IgD-negative memory B cell (primary cell): ENCODE measurements around the gene KRTAP12-1. TPM values are rescaled to one million over a fixed set of nuclear protein-coding genes. Genes with fewer than 3 reads are reported as not detected.
"Not testable (repeated sequence)": the region's sequence is repeated elsewhere in the genome, so short reads cannot be mapped to it uniquely, and the experiment has no call there.

ENCODE experiments used
- H3K27ac Mint-ChIP-seq, 3 donors: one replicate each; pipeline ENCODE4 v1.8.0; 2020 to 2022; ENCODE audit warnings: mild to moderate bottlenecking in 3 of 3, mixed read lengths in 3 of 3, moderate library complexity in 1 of 3
- H3K27me3 Mint-ChIP-seq: one replicate; pipeline ENCODE4 v1.8.0; 2021; ENCODE audit warnings: mixed read lengths
- H3K36me3 Mint-ChIP-seq: one replicate; pipeline ENCODE4 v1.8.0; 2020; ENCODE audit warnings: mild to moderate bottlenecking, mixed read lengths
- H3K4me1 Mint-ChIP-seq, 3 donors: one replicate each; pipeline ENCODE4 v1.8.0; 2020 to 2022; ENCODE audit warnings: mixed read lengths in 3 of 3, mild to moderate bottlenecking in 1 of 3
- H3K4me3 Mint-ChIP-seq, 4 donors: one replicate each; pipeline ENCODE4 v1.8.0; 2020 to 2022; ENCODE audit warnings: mild to moderate bottlenecking in 4 of 4, mixed read lengths in 4 of 4, moderate library complexity in 3 of 4
- H3K9me3 Mint-ChIP-seq, 3 donors: one replicate each; pipeline ENCODE4 v1.8.0; 2020 to 2021; ENCODE audit warnings: mixed read lengths in 3 of 3, mild to moderate bottlenecking in 1 of 3
- polyA plus RNA-seq: library from polyadenylated mRNA; unstranded; fragments of 300-500 nt; fragmentation: Illumina TruSeq; gene quantifications from one replicate; pipeline ENCODE4 v1.2.3, GENCODE V29; 2021

KRTAP12-1 gene
- polyA plus RNA-seq, 1 donor from 2014 or later: not detected

DNA sequence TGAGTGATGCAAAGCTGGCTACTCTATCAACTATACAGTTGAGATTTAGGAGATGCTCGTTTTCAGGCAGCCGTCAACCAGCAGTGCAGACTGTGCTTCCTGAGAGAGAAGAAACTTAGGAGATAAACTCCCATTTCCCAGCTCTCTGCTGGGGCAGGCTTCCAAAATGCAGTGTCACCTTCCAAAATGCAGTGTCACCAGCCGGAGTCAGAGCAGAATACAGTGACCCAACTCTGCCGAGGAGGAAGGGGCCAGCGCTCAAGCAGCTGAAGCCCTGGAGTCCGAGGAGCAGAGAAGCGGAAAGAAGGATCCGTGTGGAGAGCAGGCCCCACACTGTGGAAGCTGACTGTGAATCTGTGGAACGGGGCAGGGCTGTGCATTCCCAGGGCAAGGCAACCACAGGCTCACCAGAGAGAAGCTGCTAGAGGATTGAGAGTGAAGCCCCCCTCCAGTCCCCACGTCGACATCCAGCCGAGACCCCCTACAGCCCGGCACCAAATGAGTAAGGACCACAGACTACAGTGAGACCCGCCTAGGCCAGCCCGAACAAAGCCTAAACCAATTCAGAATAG is 703 bp upstream of the KRTAP12-1 start:
- Mint-ChIP-seq H3K4me3 (peak overlapping the region in 1 of 4 donors; percentile 30), H3K4me1 (peaks cover 0 to 2% (median 0%) of the 10 kb centered on the region in 3 donors)

DNA sequence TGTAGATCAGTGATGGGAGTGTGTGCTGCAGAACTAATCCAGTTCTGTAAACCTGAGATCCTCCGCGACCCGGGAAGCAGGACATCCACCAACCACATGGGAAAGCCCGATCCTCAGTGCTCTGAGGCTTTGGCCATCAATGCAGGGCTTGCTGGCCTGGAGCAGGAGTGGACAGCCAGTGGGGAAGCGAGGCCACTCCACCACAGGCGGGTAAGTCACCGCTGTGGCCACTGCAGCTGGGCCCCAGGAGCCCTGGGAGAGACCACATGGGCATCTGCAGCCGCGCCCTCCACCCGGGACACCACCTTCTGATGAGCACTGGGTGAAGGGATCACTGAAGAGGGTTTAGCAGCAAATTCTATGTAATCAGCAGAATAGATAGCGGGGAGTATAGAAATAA is 811 bp downstream of the KRTAP12-1 start:
- H3K36me3 Mint-ChIP-seq: no peaks in the 10 kb centered on the region
- no peak overlapping the region for H3K4me3 Mint-ChIP-seq
- H3K4me1 Mint-ChIP-seq: peaks cover 0 to 2% (median 0%) of the 10 kb centered on the region in 3 donors
- H3K9me3 Mint-ChIP-seq: peaks cover 0 to 2% (median 0%) of the 10 kb centered on the region in 3 donors
- no peak overlapping the region for H3K27ac Mint-ChIP-seq
- peaks cover 16% of the 10 kb centered on the region for H3K27me3 Mint-ChIP-seq

More for the DNA sequence above, 703 bp upstream of the KRTAP12-1 start:
- H3K9me3 Mint-ChIP-seq: peaks cover 0 to 2% (median 0%) of the 10 kb centered on the region in 3 donors
- H3K36me3 Mint-ChIP-seq: no peaks in the 10 kb centered on the region
- no peak overlapping the region for H3K27ac Mint-ChIP-seq
- peaks cover 23% of the 10 kb centered on the region for H3K27me3 Mint-ChIP-seq

DNA sequence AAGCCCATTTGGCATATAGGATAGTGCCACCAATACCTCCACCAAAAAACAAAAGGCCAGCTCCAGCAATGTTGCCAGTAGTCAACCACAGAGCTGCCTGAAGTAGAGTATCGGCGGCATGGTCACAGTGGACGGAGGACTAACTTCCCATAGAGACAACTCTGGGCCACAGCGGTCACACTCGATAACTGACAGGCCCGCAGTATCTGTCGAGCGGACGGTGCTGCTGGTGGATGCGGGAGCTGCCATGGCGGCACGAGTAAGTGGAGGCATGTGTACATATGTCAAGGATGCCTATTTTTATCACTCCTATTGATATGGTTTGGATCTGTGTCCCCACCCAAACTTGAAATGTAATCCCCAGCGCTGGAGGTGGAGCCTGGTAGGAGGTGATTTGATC is 4.1 kb downstream of the KRTAP12-1 start:
- no peak overlapping the region for H3K4me3 Mint-ChIP-seq
- H3K9me3 Mint-ChIP-seq: peaks cover 3 to 13% (median 13%) of the 10 kb centered on the region in 3 donors
- no peaks in the 10 kb centered on the region for H3K4me1 Mint-ChIP-seq
- H3K27ac Mint-ChIP-seq: no peak overlapping the region
- H3K27me3 Mint-ChIP-seq: peaks cover 12% of the 10 kb centered on the region
- H3K36me3 Mint-ChIP-seq: peaks cover 2% of the 10 kb centered on the region

DNA sequence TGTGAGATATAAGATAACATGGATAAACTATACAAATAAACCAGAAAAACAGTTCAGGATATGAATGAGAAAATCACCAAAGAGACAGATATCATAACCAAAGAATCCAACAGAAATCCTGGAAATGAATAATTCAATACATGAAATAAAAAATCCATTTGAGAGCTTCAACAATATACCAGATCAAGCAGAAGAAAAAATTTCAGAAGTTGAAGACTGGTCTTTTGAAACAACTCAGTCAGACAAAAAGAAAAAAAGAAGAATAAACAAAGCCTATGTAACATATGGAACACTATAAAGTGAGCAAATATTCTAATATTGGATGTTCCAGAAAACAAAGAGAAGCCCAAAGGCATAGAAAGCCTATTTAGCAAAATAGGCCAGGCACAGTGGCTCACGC is 10.1 kb downstream of the KRTAP12-1 start:
- H3K27ac Mint-ChIP-seq: peak overlapping the region in 1 of 3 donors; percentile 59
- H3K9me3 Mint-ChIP-seq: peaks cover 2 to 33% (median 27%) of the 10 kb centered on the region in 3 donors
- no peak overlapping the region for H3K4me3 Mint-ChIP-seq
- peaks cover 16% of the 10 kb centered on the region for H3K27me3 Mint-ChIP-seq
- peaks cover 4% of the 10 kb centered on the region for H3K36me3 Mint-ChIP-seq
- no peaks in the 10 kb centered on the region for H3K4me1 Mint-ChIP-seq

DNA sequence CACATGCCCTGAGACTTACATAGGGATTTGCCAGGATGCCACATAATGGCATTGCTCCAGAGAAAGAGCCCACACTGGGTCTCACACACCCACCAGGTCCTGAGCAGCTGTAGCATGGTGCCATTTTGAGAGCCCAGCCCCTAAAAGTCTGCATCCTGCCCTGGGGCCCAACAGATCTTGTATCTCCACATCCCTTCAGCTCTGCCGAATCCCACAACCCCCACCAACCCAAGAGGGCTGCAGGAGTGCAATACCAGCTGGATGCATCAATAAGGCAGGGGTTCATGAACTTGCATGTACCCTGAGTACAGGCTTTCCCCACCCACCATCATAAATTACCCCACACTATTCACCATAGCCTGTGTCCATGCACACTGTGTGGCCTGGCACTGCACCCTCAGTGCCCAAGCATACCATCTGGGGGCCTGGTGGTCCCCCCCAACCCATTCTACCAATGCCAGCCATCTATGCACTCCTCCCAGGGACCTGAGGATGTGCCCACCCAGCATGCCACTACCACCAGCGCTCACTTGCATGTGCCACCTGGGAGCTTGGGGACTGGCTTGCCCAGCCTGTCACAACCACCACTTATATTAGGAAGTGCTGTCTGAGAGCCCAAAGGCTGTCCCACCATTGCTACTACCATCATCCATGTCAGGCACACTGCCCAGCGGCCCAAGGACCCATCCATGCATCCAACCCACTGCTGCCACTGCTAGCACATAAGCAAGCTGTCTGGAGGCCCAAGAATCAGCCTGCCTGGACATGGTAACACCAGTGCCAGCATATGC is 11.1 kb downstream of the KRTAP12-1 start:
- Mint-ChIP-seq H3K27me3 (peaks cover 12% of the 10 kb centered on the region), H3K27ac (peak overlapping the region in 1 of 3 donors; percentile 47), H3K4me1 (no peaks in the 10 kb centered on the region), H3K4me3 (no peak overlapping the region), H3K36me3 (peaks cover 4% of the 10 kb centered on the region), H3K9me3 (peaks cover 2 to 35% (median 27%) of the 10 kb centered on the region in 3 donors)

DNA sequence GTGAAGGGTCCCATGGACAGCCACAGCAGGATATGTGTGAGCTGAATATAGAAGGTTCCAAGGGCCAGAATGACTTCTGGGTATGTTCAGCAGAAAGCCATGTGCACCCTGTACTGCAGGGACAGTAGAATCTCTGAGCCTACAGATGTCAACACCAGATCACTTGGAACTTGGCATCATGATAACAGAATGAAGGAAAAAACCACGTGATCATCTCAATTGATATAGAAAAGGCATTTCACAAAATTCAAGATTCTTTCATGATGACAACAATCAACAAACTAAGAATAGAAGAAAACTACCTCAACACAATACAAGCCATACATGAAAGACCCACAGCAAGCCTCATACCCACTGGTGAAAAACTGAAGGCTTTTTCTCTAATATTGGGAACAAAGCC is 14.4 kb downstream of the KRTAP12-1 start:
- Mint-ChIP-seq H3K9me3 (peaks cover 2 to 26% (median 16%) of the 10 kb centered on the region in 3 donors), H3K4me1 (no peaks in the 10 kb centered on the region), H3K27ac (no peak overlapping the region), H3K36me3 (peaks cover 1% of the 10 kb centered on the region), H3K4me3 (no peak overlapping the region), H3K27me3 (peaks cover 18% of the 10 kb centered on the region)

DNA sequence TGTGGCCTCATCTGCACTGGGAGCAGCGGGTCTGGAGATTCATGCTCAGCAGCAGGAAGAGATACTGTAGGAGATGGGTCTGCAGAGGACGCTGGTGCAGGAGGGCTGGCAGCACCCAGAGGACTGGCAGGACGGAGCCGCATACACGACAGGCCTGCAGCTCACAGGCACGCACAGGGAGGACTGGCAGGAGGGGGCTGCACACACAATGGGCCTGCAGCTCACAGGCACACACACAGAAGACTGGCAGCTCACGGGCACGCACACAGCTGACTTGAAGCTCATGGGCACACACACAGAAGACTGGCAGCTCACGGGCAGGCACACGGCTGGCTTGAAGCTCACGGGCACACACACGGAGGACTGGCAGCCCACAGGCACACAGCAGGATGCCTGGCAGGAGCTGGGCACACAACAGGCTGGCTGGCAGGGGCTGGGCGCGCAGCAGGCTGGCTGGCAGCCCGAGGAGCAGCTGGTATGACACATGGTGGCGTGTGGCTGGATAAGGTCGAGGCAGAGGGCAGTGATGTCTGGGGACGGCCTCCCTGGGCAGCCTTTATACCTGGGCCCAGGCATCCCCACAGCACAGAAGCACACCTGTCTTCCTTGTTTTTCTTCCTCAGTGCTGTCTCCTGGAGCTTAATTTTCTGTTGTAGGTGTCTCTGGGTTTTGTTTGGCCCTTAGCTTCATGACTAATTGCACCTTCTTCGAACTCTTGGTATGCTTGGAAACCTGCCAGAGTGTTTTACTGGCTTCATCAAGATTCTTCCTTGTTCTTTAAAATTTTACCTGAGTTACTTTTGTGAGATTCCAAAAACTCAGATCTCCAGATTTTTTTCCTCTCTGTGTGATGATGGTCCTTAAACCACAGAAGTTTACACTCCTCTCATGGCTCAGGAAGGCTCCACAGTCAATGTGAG is 15.3 kb downstream of the KRTAP12-1 start, which contains the start of gene KRTAP12-2:
Gene KRTAP12-2 (minus strand): TSS at position 527 of the 920 bp plus-strand sequence. CDS start 41 bp downstream, at position 486.
- Mint-ChIP-seq H3K27ac (no peak within 1 kb of the TSS), H3K4me3 (no peak within 1 kb of the TSS), H3K4me1 (no peaks in the 10 kb centered on the region), H3K27me3 (peaks cover 18% of the 10 kb centered on the region), H3K36me3 (peaks cover 1% of the 10 kb centered on the region), H3K9me3 (peaks cover 4 to 22% (median 14%) of the 10 kb centered on the region in 3 donors)

DNA sequence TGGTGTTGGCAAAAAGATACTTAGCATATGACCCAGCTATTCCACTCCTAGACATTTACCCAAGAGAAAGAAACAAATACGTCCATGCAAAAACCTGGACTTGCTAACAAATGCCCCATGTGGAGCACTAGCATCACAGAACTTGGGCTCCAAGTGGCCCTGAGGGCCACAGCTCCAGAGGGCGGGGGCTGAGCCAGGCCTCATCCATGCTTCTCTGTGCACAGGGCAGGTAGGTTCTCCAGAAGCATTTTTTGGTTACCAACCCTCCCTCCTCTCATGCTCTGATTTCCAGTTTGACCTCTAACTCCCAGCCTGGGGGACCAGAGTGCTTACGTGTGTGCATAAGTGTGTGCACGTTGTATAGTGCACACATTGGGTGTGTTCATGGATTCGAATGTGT is 17.3 kb downstream of the KRTAP12-1 start:
- peaks cover 5 to 13% (median 10%) of the 10 kb centered on the region in 3 donors for H3K9me3 Mint-ChIP-seq

DNA sequence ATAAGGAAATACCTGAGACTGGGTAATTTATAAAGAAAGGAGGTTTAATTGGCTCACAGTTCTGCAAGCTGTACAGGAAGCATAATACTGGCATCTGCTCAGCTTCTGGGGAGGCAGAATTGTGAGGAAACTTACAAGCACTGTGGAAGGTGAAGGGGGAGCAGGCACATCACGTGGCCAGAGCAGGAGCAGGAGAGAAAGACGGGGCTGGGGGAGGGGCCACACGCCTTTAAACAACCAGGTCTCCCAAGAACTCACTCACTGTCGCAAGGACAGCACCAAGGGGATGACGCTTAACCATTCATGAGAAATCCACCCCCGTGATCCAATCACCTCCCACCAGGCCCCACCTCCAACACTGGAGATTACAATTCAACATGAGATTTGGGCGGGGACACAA is 20.4 kb downstream of the KRTAP12-1 start:
- H3K27ac Mint-ChIP-seq, H3K36me3 Mint-ChIP-seq: not testable (repeated sequence)
- Mint-ChIP-seq H3K9me3 (peaks cover 8 to 18% (median 15%) of the 10 kb centered on the region in 3 donors), H3K27me3 (peaks cover 26% of the 10 kb centered on the region), H3K4me3 (peak overlapping the region in 1 of 4 donors; percentile 30), H3K4me1 (peaks cover 8 to 12% (median 10%) of the 10 kb centered on the region in 3 donors)

More for the DNA sequence above, 17.3 kb downstream of the KRTAP12-1 start:
- Mint-ChIP-seq H3K4me1 (no peaks in the 10 kb centered on the region), H3K27me3 (peaks cover 18% of the 10 kb centered on the region), H3K4me3 (no peak overlapping the region), H3K36me3 (no peaks in the 10 kb centered on the region), H3K27ac (no peak overlapping the region)

DNA sequence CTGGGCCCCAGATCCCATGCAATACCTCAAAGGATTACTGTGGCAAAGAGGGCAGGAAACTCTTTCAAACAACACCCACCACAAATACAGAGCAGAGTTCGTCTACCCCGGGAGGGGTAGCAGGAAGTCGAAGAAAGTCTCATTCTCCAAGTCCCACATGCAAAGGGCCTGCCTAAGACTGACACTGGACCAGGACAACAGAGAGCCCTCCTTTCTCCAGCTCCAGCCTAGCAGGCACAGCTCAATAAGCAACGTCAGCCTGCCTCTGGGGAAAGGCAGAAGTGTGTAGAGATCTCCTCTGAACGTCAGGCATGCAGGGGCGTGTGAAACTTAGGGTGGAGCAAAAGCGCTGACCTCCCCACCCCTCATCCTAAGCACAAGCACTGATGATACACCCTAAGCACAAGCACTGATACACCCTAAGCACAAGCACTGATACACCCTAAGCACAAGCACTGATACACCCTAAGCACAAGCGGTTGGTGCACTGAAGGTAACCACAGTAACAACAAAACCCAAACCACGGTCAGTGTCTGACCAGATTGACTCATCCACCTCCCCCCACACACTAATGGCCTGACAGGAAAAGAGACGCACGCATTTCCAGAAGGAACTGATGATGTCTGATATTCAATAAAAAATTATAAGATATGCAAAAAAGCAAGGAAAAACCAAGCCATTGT is 22.9 kb downstream of the KRTAP12-1 start:
- Mint-ChIP-seq H3K4me1 (peaks cover 8 to 12% (median 10%) of the 10 kb centered on the region in 3 donors), H3K36me3 (peaks cover 5% of the 10 kb centered on the region), H3K4me3 (peak overlapping the region in 1 of 4 donors; percentile 27), H3K27ac (peak overlapping the region in 1 of 3 donors; percentile 43), H3K9me3 (peaks cover 8 to 23% (median 20%) of the 10 kb centered on the region in 3 donors), H3K27me3 (peaks cover 20% of the 10 kb centered on the region)

DNA sequence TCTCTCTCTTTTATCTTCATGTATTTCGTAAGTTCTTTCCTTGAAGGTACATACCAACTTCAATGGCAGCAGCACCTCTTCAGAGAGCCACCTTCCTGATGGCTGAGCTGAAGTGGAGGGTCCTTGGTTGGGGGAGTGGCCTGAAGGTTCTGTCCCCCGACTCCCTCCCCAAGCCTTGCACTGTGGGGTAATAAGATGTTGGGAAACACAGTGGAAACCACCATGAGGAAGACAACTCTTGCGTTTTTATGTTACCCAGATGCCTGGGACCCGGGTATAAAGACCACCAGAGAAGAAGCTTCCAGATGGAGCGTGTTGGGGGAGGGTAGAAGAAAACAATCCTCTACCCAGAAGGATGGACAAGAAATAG is 23.4 kb downstream of the KRTAP12-1 start:
- H3K27me3 Mint-ChIP-seq: peaks cover 20% of the 10 kb centered on the region
- H3K27ac Mint-ChIP-seq: peak overlapping the region in 1 of 3 donors; percentile 43
- H3K36me3 Mint-ChIP-seq: peaks cover 5% of the 10 kb centered on the region
- H3K9me3 Mint-ChIP-seq: peaks cover 7 to 25% (median 17%) of the 10 kb centered on the region in 3 donors
- peak overlapping the region in 1 of 4 donors; percentile 27 for H3K4me3 Mint-ChIP-seq
- peaks cover 8 to 12% (median 10%) of the 10 kb centered on the region in 3 donors for H3K4me1 Mint-ChIP-seq

DNA sequence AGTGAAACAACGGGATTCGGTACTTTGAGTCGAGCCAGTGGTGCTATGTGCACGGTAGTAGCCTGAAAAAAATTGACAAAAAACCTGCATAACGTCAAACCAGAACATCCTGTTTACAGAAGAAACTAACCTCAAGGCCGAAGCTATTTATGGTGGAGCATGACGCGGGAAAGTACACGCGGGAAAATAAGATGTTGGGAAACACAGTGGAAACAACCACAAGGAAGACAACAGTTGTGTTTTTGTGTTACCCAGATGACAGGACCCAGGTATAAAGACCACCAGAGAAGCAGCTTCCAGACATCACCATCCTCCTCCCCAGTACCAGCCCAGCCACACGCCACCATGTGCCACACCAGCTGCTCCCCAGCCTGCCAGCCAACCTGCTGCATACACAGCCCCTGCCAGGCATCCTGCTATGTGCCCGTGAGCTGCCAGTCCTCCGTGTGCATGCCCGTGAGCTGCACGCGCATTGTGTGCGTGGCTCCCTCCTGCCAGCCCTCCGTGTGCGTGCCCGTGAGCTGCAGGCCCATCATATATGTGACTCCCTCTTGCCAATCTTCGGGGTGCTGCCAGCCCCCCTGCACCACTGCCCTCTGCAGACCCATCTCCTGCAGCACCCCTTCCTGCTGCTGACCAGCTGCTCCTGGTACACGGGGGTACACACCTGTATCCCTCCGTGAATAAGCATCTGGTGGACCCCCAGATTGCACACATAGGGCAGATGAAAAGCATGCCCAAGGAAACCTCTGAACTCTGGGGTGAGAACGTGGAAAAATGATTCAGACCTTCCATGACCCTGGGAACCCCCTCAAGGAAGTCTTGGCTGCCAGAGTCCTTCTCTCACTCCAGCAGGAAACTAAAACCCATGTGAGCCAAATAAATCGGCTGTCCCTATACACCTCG is 24.1 kb downstream of the KRTAP12-1 start, which contains the start of gene KRTAP12-3:
Gene KRTAP12-3 (plus strand): TSS at position 298 of the 906 bp plus-strand sequence. CDS start 48 bp downstream, at position 346.
- H3K27ac Mint-ChIP-seq: peak within 1 kb of the TSS; percentile 61 to 91 (median 72)
- H3K4me1 Mint-ChIP-seq: peaks cover 8 to 12% (median 10%) of the 10 kb centered on the region in 3 donors
- peak within 1 kb of the TSS; percentile 25 to 86 (median 60) for H3K4me3 Mint-ChIP-seq
- H3K9me3 Mint-ChIP-seq: peaks cover 7 to 24% (median 17%) of the 10 kb centered on the region in 3 donors
- H3K27me3 Mint-ChIP-seq: peaks cover 20% of the 10 kb centered on the region
- peaks cover 5% of the 10 kb centered on the region for H3K36me3 Mint-ChIP-seq

DNA sequence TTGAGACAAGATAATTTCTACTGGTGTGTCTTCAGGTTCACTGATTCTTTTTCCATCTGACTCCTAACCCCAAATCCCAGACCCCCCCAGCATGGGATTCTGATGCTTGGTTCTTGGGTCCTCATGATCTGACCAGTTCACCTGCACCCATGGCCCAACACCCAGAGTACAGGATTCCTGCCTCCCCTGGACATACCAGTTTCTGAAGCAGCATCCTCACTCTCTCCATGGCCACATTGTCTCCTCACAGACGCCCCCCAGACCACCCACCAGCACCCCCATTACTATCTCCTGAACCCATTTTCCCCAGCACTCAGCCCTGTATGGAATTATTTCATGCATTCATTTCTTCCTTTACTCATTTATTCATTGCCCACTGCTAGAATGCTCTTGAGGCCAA is 25.1 kb downstream of the KRTAP12-1 start:
- H3K27me3 Mint-ChIP-seq: peaks cover 20% of the 10 kb centered on the region
- peaks cover 8 to 12% (median 10%) of the 10 kb centered on the region in 3 donors for H3K4me1 Mint-ChIP-seq
- peak overlapping the region in 2 of 4 donors; percentile 3 to 86 for H3K4me3 Mint-ChIP-seq
- peak overlapping the region in 2 of 3 donors; percentile 61 to 72 for H3K27ac Mint-ChIP-seq
- peaks cover 4 to 24% (median 17%) of the 10 kb centered on the region in 3 donors for H3K9me3 Mint-ChIP-seq
- H3K36me3 Mint-ChIP-seq: peaks cover 5% of the 10 kb centered on the region
